Activated T-cell treated with anti-CD3 and anti-CD28 coated beads for 4 hours (primary cell): Measurements from ENCODE around the gene UGT2B15.
"Not testable (repeated sequence)": the region's sequence is repeated elsewhere in the genome, so short reads cannot be mapped to it uniquely, and the experiment has no call there.

Source experiments
- DNase-seq: peaks from one replicate; pipeline ENCODE4 v3.0.0-alpha.2; 2020

UGT2B15 gene

DNA sequence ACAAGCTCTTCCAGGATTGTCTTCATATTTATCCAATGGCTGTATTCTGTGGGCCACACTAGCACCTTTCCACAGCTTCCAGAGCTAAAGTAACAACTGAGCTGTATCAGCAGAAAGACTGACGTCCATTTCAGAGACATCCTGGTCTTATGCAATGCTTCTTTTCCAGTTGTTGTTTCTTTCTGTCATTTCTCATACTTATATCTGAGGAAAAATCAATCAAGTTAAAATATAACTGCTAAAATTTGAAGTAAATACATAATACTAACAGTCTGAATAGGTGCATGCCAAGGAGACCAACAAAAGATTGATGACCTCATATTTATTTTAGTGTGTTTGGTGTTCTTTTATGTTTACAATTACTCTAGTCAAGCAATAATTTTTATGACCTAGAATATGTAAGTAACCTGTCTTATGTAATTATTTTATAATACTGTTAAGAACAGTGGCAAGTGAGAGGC is at the start of gene UGT2B15:
UGT2B15 (minus strand) TSS at position 174 of the 461 bp plus-strand sequence; CDS start at position 140, 34 bp downstream.
- not testable (repeated sequence) for DNase-seq

DNA sequence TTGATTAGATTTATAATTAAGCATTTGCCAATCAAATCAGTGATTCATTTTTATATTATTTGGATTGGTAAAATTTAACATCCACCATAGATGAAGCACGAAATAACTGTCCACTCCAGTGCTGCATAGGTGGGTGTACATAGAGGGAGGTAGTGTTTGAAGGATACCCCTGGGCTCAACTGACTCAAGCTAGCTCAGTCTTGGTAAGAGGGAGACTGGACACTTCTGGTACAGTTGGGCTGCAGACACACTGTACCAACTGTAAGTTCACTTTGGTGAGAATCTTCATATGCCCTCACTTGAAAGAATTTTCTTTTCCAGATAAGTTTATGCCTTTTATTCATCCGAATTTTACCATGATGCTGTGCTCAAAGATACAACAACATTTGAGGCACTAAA is 48.6 kb upstream of the UGT2B15 start:
- DNase-seq = no peak

DNA sequence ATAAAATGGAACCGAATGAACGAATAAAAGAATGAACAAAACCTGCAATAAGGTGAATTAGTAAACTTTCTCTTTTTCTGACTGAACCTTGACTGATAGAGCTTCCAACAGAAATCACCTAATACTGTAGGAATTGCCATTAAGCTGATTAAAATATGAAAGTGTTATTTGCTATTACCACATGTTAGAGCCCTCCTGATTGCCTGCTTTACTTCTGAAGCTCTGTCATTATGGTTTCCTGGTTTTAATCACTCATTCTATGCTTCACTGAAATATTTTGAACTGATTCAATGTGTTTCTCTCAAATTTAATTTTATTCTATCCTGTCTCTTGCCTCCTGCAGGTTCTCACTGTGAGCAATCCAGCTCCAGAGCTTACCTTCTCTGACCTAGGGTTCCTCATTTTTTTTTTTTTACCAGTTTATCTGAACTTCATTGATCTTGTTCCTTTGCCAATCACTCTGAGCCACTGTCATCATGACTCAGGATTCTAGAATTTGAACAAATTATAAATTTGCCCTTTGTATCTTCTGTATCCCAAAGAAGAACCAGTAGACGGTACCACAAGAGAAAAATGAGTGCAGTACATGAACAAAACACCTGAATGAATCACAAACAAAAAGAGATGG is 48.1 kb upstream of the UGT2B15 start:
- DNase-seq = no peak

DNA sequence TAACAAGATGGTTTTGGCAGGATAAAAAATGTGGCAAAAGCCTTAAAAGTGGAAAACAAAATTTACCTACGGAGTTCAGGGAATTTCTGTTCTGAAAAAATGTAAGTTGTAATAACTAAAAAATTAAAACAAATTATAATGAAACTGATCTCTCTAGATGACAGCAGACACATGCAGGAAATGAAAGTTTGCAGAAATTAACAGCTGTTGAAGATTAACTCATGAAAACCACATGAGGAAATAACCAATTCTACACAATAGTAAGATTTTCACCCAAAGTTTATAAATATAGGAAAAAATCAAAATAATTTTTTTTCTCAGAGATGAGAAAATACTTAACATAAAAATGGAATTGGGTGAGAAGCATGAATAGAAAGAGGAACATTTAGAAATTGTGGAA is 47.5 kb upstream of the UGT2B15 start:
- no peak for DNase-seq

DNA sequence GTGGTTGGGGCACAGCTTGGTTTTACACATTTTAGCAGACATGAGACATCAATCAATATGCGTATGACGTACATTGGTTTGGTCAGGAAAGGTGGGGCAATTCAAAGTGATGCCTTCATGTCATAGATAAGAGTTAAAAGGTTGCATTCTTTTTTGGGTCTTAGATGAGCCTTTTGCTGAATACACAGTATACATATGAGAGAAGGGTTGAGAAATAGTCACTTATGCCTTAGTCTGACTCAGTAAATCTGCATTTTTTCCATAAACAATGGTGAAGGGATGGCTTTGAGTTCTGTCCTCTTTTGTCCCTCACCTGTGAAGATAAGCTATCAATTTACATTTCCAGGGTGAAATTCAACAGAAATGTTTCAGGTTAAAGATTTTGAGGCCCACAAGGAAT is 43.9 kb upstream of the UGT2B15 start:
- DNase-seq = no peak

DNA sequence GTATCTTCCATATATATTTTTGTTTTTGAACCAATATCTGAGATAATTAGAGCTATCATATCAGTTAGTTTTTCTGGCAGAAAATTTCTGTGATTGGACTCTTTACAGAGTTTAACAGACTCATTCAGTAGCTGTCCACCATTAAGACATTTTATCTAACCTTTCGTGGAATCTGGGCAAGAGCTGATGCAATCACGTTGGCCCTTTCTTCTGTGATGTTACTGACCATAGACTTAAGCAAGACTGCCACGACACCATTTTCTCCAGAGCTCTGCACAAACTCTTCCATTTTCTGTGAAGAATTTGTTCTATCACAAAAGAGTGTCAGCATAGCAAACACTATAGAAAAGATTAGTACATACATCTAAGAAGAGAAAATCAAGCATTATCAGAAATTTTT is 41.8 kb upstream of the UGT2B15 start:
- DNase-seq = no peak

DNA sequence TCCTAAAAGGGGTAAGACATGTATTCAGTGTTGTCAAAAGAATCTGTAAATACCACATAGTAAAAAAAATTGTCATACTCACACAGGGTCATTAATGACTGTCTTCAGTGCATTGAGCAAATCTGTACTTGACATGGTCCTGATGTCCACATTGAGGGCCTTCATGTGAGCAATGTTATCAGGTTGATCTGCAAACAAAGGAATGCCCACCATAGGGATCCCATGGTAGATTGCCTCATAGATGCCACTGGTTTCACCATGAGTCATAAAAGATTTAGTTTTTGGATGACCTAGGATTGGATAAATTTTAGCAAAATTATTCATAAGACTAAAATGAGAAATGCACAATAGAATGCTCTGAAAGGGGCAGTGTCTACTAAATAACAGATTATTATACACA is 38.1 kb upstream of the UGT2B15 start:
- no peak for DNase-seq

DNA sequence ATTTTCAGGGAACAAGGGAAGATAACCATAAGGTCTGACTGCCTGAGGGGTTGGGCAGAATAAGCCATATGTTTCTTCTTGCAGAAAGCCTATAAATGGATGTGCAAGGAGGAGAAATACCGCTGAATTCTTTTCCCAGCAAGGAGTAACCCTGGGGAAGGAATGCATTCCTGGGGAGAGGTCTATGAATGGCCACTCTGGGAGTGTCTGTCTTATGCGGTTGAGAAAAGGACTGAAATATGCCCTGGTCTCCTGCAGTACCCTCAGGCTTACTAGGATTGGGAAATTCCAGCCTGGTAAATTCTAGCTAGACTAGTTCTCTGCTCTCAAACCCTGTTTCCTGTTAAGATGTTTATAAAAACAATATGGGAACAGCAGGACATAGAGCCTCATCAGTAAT is 32.7 kb upstream of the UGT2B15 start:
- DNase-seq = not testable (repeated sequence)

DNA sequence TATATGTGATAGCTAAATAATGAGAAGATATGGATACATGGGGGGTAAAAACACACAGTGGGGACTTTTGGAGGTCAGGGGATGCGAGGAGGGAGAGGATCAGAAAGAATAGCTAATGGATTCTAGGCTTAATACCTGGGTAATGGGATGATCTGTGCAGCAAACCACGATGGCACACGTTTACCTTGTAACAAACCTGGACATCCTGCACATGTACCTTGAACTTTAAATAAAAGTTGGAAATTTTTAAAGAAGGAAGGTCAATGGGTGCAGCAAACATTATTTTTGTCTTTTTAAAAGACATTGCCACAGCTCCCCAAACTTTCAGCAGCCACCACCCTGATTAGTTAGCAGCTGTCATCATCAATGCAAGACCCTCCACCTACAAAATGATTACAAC is 29.7 kb upstream of the UGT2B15 start:
- no peak for DNase-seq

DNA sequence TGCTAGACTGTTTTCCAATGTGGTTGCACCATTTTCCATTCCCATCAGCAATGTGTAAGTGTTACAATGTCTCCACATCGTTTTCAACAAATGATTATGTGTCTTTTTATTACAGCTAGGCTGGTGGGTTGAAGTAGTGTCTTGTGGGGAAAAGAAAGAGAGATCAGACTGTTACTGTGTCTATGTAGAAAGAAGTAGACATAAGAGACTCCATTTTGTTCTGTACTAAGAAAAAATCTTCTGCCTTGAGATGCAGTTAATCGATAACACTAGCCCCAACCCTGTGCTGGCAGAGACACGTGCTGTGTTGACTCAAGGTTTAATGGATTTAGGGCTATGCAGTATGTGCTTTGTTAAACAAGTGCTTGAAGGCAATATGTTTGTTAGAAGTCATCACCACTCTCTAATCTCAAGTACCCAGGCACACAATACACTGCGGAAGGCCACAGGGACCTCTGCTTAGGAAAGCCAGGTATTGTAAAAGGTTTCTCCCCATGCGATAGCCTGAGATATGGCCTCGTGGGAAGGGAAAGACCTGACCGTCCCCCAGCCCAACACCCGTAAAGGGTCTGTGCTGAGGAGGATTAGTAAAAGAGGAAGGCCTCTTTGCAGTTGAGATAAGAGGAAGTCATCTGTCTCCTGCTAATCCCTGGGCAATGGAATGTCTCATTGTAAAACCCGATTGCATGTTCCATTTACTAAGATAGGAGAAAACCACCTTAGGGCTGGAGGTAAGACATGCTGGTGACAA is 23.0 kb upstream of the UGT2B15 start:
- no peak for DNase-seq

DNA sequence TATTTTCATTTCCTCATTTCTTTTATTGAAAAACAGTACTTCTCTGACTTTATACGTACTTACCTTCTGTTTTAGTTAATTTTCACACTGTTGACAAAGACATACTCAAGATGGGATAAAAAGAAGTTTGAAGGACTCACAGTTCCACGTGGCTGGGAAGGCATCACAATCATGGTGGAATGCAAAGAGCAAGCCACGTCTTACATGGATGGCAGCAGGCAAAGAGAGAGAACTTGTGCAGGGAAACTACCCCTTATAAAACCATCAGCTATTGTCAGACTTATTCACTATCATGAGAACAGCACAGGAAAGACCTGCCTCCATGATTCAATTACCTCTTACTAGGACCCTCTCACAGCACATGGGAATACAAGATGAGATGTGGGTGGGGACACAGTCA is 20.7 kb upstream of the UGT2B15 start:
- DNase-seq = no peak

DNA sequence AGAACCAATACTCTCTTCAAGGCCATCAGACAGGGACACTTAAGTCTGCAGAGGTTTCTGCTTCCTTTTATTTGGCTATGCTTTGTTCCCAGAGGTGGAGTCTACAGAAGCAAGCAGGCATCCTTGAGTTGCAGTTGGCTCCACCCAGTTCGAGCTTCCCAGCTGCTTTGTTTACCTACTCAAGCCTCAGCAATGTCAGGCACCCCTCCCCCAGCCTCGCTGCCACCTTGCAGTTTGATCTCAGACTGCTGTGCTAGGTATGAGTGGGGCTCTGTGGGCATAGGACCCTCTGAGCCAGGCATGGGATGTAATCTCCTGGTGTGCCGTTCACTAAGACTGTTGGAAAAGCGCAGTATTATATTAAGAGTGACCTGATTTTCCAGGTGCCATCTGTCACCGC is 12.6 kb upstream of the UGT2B15 start:
- no peak for DNase-seq

DNA sequence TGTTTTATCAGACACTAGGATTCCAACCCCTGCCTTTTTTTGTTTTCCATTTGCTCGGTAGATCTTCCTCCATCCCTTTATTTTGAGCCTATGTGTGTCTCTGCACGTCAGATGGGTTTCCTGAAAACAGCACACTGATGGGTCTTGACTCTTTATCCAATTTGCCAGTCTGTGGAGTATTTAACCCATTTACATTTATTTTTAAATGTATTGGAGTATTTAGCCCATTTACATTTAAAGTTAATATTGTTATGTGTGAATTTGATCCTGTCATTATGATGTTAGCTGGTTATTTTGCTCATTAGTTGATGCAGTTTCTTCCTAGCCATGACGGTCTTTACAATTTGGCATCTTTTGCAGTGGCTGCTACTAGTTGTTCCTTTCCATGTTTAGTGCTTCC is 10.8 kb upstream of the UGT2B15 start:
- not testable (repeated sequence) for DNase-seq

DNA sequence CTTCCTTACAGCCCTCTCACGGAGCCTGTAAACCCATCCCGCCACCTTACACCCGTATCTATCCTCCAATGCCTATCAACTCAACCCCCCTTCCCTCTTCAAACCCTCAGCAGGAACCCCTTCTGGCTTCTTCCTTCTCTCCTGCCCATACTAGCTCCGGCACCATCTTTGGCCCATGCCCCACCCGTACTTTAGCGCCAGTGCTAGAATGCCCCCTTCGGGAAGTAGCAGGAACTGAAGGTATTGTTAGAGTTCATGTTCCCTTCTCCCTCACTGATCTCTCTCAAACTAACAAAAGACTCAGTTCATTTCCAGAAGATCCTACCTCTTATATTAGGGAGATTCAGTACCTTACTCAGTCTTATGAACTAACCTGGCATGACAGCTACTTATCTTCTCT is 2.7 kb upstream of the UGT2B15 start:
- DNase-seq = no peak

DNA sequence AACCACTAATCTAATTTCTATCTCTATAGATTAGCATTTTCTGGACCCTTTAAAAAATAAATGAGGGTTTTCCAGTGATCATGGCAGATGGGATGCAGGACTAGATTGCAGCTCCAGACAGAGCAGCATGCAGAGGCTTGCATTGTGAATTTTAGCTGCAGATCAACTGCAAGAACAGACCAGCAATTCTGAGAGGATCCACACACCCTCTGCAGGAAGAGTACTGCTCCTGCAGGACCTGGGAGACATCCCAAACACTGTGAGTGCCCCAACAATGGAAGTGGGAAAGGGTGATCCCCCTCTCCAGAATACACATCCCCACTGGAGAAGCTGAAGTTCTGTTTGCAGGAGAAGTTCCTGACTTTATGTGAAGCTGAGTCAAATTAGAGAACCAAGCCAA is 765 bp upstream of the UGT2B15 start:
- DNase-seq = not testable (repeated sequence)

DNA sequence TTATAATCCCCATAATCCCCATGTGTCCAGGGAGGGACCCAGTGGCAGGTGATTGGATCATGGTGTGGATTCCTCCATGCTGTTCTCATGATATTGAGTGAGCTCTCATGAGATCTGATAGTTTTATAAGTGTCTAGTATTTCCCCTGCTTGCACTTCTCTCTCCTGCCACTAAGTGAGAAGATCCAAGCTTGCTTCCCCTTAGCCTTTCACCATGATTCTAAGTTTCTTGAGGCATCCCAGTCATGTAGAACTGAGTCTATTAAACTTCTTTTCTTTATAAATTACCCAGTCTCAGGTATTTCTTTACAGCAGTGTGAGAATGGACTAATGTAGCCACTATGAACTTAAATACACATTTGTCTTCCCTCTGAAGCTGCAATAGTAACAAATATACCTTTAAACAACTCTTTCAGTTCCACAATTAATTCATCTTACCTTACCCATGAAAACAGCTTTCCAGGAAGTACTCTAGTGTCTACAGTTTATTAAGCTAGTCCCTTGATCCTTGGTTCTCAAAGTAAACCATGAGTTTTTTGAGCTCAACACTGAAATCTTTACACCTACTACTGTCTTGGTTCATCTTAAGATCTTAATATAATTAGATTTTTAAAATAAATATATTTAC is 1.8 kb downstream of the UGT2B15 start:
- DNase-seq = not testable (repeated sequence)

DNA sequence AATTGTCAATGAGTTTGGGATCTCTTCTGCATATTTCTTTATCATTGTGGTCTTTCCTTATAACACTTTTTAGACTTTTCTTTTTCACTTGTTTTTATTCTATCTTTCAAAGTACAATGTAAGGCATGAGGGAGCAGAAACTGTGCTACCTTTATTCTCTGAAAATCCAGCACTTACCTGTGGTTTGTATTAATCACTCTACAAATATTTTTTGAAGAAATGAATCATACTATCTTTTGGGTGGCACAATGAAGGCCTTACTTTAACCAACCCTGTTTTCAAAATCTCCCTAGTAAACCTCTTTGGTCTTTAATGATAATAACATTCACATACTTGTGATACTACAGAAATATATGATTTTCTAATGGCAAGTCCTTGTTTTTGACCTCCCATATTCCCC is 2.9 kb downstream of the UGT2B15 start:
- not testable (repeated sequence) for DNase-seq

DNA sequence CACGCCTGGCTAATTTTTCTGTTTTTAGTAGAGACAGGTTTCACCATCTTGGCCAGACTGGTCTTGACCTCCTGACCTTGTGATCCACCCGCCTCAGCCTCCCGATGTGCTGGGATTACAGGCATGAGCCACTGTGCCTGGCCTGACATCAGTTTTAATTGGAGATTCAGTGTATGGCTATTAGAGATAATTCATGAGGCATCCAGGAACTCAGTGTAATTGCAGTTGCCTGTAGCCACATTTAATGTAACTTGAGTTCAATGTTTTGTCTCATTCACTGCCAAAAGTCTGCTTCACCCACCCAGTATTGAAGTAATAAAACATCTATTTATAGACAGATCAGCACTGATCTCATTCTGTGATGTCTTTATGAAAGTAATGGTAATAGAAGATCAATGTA is 5.7 kb downstream of the UGT2B15 start:
- not testable (repeated sequence) for DNase-seq

DNA sequence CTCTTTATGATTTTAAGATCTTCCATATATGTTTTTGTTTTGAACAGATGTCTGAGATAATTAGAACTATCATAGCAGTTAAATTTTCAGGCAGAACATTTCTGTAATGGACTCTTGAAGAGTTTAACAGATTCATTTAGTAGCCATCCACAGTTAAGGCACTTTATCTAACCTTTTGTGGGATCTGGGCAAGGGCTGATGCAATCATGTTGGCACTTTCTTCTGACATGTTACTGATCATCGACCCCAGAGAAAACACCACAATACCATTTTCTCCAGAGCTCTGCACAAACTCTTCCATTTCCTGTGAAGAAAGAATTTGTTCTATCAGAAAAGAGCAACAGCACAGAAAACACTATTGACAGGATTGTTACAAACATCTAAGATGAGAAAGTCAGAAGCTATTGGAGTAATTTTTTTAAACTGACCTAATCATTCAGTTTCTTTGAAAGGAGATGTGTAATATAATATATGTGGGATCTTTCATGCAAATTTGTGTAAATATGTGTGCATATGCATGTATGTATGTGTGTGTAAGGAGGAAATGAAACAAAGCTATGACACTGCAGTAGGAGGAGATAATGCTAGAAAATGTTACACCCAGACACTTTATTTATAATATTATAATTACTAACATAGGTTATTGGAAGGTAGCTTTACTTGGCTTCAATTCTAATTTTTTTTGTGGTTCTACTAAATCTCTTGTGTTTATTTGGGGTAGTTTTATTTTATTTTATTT is 7.4 kb downstream of the UGT2B15 start:
- DNase-seq = not testable (repeated sequence)

DNA sequence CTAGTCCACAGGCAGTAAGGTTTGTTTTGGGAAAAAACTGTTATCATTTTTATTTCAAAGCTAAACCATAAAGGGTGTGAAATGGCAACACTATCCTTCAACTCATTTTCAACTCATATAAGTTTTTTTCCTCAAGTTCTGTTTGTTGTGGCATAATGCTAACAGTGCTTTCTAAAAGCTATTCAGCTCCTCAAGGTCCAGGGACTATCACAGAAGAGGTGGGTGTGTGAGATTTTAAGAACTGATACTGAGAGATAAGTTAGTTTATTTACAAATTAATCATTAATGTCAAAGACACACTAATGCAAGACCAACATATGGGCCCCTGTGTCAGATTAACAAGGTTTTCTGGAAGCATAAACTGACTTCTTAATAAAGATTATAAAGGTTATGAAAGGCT is 11.8 kb downstream of the UGT2B15 start:
- no peak for DNase-seq

DNA sequence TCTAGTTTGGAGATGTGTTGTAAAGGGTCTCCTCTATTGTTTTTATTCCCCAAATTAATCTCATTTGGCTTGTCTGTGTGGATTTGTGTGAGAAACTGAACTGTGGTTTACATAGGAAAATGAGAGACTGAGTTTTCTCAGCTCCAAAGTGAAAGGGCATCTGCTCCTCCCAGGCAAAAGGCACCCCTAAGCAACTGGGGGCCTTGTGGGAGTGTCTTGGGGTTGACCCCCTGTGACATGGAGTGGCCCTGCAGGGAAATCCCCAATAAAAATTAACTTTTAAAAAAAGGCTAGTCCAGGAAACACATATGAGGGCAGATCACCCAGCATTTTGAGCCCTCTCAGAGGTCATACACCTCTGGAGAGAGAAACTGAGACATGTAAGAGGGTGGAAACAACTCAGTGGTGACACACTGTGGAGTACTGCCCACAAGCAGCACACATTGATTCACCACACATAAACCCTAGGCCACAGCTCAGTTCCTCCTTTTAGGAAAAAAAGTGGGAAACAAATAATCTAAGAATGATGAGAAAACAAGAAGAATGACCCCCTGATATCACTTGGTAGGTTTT is 13.3 kb downstream of the UGT2B15 start:
- not testable (repeated sequence) for DNase-seq

DNA sequence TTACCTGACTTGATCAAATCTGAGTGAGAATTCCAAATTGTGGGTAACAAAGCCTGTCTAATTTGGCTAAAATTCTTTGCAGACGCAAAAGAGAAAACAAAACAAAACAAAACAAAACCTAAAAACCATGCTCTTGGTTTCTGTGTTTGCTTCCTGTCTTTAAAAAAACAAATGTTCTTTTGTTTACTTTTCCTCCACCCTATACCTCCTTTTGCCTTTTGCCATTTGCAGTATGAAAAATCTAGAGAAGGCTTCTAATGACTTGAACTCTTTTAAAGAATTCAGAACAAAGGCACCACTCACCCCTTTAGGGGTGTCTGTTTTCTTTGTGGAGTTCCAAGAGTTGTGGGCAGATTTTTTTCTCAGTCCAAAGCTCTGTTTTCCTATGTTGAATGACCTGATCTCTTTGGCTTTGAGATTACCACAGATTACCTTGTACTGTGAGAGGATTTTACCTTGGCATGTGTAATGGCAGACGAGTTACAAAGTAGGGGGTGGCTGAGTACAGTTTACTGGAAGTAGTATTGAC is 13.9 kb downstream of the UGT2B15 start:
- not testable (repeated sequence) for DNase-seq
